ENCODE results near the gene TMED9. TPM values are rescaled to one million over a fixed set of nuclear protein-coding genes. Genes with fewer than 3 reads are reported as not detected.

TMED9 gene
- total RNA-seq, 1 donor from 2014 or later = 290 TPM

GRCh38 chr5:177608243-177609075, 16.5 kb downstream of the TMED9 start:
- no peaks in the 10 kb centered on the region for H3K9me3 Mint-ChIP-seq (ENCODE audit: low read depth)
- peaks cover 5% of the 10 kb centered on the region for H3K36me3 Mint-ChIP-seq (ENCODE audit: low read depth)
- DNase-seq (ENCODE audit: low spot score) = no peak
- H3K27me3 Mint-ChIP-seq (ENCODE audit: low read depth) = no peaks in the 10 kb centered on the region
- no peak for TF ChIP-seq CTCF (IDR thresholded peaks at IDR 0.05)
- H3K4me1 Mint-ChIP-seq (ENCODE audit: low read depth) = peaks cover 17% of the 10 kb centered on the region
- no peak overlapping the region for H3K27ac Mint-ChIP-seq (ENCODE audit: unreplicated experiment)
- H3K4me3 Mint-ChIP-seq (ENCODE audit: unreplicated experiment) = no peak overlapping the region

DNA sequence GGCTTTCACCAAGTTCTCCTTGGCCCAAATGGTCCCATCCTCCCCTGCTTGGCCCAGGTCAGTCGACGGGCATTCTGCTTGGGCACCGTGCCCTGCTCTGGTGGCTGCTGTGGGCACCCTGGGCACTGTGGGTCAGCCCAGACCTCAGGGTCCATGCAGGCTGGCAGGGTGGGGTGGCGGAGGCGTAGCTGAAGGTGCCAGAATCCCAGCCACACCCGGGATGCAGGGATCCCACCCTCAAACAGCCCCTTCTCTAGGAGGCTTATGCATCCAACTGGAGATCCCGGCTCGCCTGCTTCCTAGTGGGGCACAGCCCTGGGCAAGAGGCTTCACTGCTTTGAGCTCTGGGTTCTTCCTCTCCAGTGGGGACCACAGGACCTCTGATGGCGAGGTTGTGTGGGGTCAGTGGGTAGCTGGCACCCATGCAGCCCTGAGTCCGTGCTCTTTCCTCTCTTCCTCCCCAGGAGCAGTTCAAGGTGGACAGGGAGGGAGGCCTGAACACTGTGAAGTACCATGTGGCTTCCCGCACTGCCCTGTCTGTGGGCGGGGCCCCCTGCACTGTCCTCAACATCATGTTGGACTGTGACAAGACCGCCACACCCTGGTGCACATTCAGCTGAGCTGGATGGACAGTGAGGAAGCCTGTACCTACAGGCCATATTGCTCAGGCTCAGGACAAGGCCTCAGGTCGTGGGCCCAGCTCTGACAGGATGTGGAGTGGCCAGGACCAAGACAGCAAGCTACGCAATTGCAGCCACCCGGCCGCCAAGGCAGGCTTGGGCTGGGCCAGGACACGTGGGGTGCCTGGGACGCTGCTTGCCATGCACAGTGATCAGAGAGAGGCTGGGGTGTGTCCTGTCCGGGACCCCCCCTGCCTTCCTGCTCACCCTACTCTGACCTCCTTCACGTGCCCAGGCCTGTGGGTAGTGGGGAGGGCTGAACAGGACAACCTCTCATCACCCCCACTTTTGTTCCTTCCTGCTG, 17.4 kb downstream of the TMED9 start:
- Mint-ChIP-seq H3K4me3 (ENCODE audit: unreplicated experiment) (no peak overlapping the region), H3K4me1 (ENCODE audit: low read depth) (peaks cover 17% of the 10 kb centered on the region), H3K9me3 (ENCODE audit: low read depth) (no peaks in the 10 kb centered on the region), H3K36me3 (ENCODE audit: low read depth) (peaks cover 5% of the 10 kb centered on the region), H3K27ac (ENCODE audit: unreplicated experiment) (no peak overlapping the region), H3K27me3 (ENCODE audit: low read depth) (no peaks in the 10 kb centered on the region)
- no peak for DNase-seq (ENCODE audit: low spot score)
- no peak for TF ChIP-seq CTCF (IDR thresholded peaks at IDR 0.05)

GRCh38 chr5:177610131-177610769, 18.2 kb downstream of the TMED9 start:
- Mint-ChIP-seq H3K27ac (ENCODE audit: unreplicated experiment) (no peak overlapping the region), H3K9me3 (ENCODE audit: low read depth) (no peaks in the 10 kb centered on the region), H3K36me3 (ENCODE audit: low read depth) (peaks cover 5% of the 10 kb centered on the region), H3K4me3 (ENCODE audit: unreplicated experiment) (no peak overlapping the region), H3K4me1 (ENCODE audit: low read depth) (peaks cover 17% of the 10 kb centered on the region), H3K27me3 (ENCODE audit: low read depth) (no peaks in the 10 kb centered on the region)
- no peak for DNase-seq (ENCODE audit: low spot score)
- no peak for TF ChIP-seq CTCF (IDR thresholded peaks at IDR 0.05)

DNA sequence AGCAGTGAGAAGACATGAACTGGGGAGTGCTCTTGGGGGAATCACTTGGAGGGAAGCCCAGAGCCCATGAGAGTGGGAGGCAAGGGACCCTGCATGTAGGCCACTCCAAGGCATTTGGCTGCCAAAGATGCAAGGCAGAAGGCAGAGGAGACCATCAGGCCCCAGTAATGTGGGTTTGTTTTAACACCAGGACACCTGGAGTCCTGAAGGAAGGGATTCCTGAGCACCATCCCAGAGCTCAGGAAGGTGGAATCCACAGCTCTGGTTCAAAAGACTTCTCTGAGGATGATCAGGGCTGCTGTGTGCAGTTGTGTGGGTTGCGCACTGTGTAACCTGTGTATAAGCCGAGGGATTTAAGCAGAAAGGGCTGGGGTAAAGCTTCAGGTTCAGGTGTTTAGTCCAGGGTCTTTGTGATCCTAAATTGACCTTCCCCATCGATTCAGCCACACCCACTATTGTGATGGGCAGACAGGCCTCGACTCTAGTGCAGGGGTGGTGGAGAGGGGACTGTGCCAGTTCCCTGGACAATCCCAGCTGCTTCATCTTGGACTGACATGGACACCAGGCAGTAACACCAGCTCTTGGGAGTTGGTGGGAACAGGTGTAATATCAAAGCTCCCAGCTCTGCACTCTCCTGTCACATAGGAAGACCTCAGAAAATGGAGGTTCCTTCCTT, 18.9 kb downstream of the TMED9 start:
- peaks cover 17% of the 10 kb centered on the region for H3K4me1 Mint-ChIP-seq (ENCODE audit: low read depth)
- H3K36me3 Mint-ChIP-seq (ENCODE audit: low read depth) = peaks cover 1% of the 10 kb centered on the region
- H3K4me3 Mint-ChIP-seq (ENCODE audit: unreplicated experiment) = no peak overlapping the region
- no peaks in the 10 kb centered on the region for H3K9me3 Mint-ChIP-seq (ENCODE audit: low read depth)
- no peak overlapping the region for H3K27ac Mint-ChIP-seq (ENCODE audit: unreplicated experiment)
- no peaks in the 10 kb centered on the region for H3K27me3 Mint-ChIP-seq (ENCODE audit: low read depth)
- no peak for TF ChIP-seq CTCF (IDR thresholded peaks at IDR 0.05)
- DNase-seq (ENCODE audit: low spot score) = no peak

Measured in chondrocyte (in vitro differentiated cells).